Measurements from ENCODE around the gene PITPNM3. TPM values are rescaled to one million over a fixed set of nuclear protein-coding genes. Genes with fewer than 3 reads are reported as not detected.

The PITPNM3 gene
- total RNA-seq, 4 donors from 2014 or later, result 4.0 to 10.9 (median 5.6) TPM

- H3K4me1 ChIP-seq, result peaks cover 12 to 26% of the 10 kb centered on the region in 2 donors
- no peaks in the 10 kb centered on the region for H3K9me3 ChIP-seq
- H3K27me3 ChIP-seq, result no peaks in the 10 kb centered on the region
- no peaks in the 10 kb centered on the region for H3K36me3 ChIP-seq
- 74 to 83% methylated on average over 5 of the region's 5 CpGs for WGBS, 2 donors
- DNase-seq, result no peak
- H3K27ac ChIP-seq, result no peak overlapping the region
- TF ChIP-seq POLR2A (IDR thresholded peaks at IDR 0.05), result no peak
- no peak for TF ChIP-seq CTCF (IDR thresholded peaks at IDR 0.05)
- no peak overlapping the region for H3K4me3 ChIP-seq (replicated peaks in 1 of 3)
- intact Hi-C loops (cut with DNase I), result no loop called here
These were observed 8.3 kb downstream of the PITPNM3 start for GRCh38 chr17:6548034-6548433.

- Histone ChIP-seq H3K27ac (no peak overlapping the region), H3K4me1 (peaks cover 6 to 29% of the 10 kb centered on the region in 2 donors), H3K36me3 (no peaks in the 10 kb centered on the region), H3K9me3 (no peaks in the 10 kb centered on the region), H3K27me3 (no peaks in the 10 kb centered on the region), H3K4me3 (replicated peaks in 1 of 3) (no peak overlapping the region)
- no peak for DNase-seq
- intact Hi-C loops (cut with DNase I), result no loop called here
- TF ChIP-seq POLR2A (IDR thresholded peaks at IDR 0.05), result no peak
- no peak for TF ChIP-seq CTCF (IDR thresholded peaks at IDR 0.05)
- 90 to 95% methylated on average over 6 of the region's 6 CpGs for WGBS, 2 donors
These were observed 9.0 kb downstream of the PITPNM3 start for GRCh38 chr17:6547336-6547735.

GRCh38 chr17:6546069-6546718, 10.2 kb downstream of the PITPNM3 start:
- intact Hi-C loops (cut with DNase I), result no loop called here
- no peak for TF ChIP-seq POLR2A (IDR thresholded peaks at IDR 0.05)
- no peak for TF ChIP-seq CTCF (IDR thresholded peaks at IDR 0.05)
- no peak overlapping the region for H3K4me3 ChIP-seq (replicated peaks in 1 of 3)
- H3K27ac ChIP-seq, result no peak overlapping the region
- H3K36me3 ChIP-seq, result no peaks in the 10 kb centered on the region
- no peaks in the 10 kb centered on the region for H3K27me3 ChIP-seq
- WGBS, 2 donors, result 88 to 96% methylated on average over 8 to 10 of the region's 10 CpGs
- H3K4me1 ChIP-seq, result peaks cover 0 to 24% of the 10 kb centered on the region in 2 donors
- DNase-seq, result no peak
- no peaks in the 10 kb centered on the region for H3K9me3 ChIP-seq

GRCh38 chr17:6545291-6545690, 11.1 kb downstream of the PITPNM3 start:
- no peaks in the 10 kb centered on the region for H3K9me3 ChIP-seq
- H3K27me3 ChIP-seq, result no peaks in the 10 kb centered on the region
- intact Hi-C loops (cut with DNase I), result no loop called here
- H3K4me1 ChIP-seq, result peaks cover 0 to 24% of the 10 kb centered on the region in 2 donors
- DNase-seq, result no peak
- no peak overlapping the region for H3K4me3 ChIP-seq (replicated peaks in 1 of 3)
- no peak overlapping the region for H3K27ac ChIP-seq
- H3K36me3 ChIP-seq, result no peaks in the 10 kb centered on the region
- TF ChIP-seq CTCF (IDR thresholded peaks at IDR 0.05) (no peak), POLR2A (IDR thresholded peaks at IDR 0.05) (no peak)
- WGBS, 2 donors, result 76 to 79% methylated on average over 8 of the region's 8 CpGs

GRCh38 chr17:6544011-6544370, 12.4 kb downstream of the PITPNM3 start:
- Histone ChIP-seq H3K36me3 (no peaks in the 10 kb centered on the region), H3K27ac (no peak overlapping the region), H3K27me3 (no peaks in the 10 kb centered on the region), H3K4me1 (peaks cover 0 to 19% of the 10 kb centered on the region in 2 donors), H3K4me3 (replicated peaks in 1 of 3) (no peak overlapping the region), H3K9me3 (no peaks in the 10 kb centered on the region)
- intact Hi-C loops (cut with DNase I), result no loop called here
- no peak for DNase-seq
- 83 to 95% methylated on average over 3 to 4 of the region's 5 CpGs for WGBS, 2 donors
- TF ChIP-seq POLR2A (IDR thresholded peaks at IDR 0.05) (no peak), CTCF (IDR thresholded peaks at IDR 0.05) (no peak)
